Measurements from ENCODE around the gene CTF1. TPM values are rescaled to one million over a fixed set of nuclear protein-coding genes. Genes with fewer than 3 reads are reported as not detected.

The CTF1 gene
- total RNA-seq, 1 experiment from 2014 or later, result 11.6 TPM

DNA sequence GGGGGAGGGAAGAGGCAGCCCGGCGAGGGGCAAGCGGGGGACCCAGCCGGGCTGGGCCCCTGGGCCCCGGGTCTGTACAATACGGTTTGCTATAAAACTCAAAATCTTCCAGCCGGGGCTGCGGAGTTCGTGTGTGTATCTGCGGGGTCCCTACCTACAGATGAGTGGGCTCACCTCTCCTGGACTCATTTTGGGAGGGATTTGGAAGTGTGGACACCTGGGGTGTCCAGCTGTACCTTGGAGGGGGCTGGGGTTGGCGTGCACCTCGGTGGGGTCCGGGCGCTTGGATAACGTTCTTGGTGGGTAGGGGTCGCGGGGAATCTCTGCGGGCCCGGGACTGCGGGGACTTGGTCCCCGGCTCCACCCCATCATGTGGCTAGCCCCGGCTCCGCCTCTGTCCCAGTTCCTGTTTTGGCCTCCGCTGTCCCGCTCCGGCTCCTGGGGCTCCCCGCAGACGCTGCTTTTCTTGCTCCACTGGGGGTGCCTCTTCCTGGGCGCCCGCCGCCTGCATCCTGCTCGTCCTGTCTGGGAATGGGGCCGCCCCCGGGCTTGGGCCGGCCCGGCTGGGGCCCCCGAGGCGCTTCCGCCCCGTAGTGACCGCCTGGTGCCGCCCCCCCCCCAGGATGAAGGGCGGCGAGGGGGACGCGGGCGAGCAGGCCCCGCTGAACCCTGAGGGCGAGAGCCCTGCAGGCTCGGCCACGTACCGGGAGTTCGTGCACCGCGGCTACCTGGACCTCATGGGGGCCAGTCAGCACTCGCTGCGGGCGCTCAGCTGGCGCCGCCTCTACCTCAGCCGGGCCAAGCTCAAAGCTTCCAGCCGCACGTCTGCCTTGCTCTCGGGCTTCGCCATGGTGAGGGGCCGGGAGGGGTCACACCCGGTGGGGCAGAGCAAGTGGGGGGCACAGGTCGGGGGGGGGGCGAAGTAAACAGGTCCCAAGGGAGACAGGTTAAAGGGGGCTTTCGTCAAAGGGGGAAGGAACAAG, 52.5 kb downstream of the CTF1 start, which contains the start of gene ORAI3:
ORAI3 (plus strand) TSS at position 402 of the 983 bp plus-strand sequence; CDS start at position 624, 222 bp downstream.
- Histone ChIP-seq H3K27me3 (ENCODE audit: insufficient read depth, low read depth) (no peaks in the 10 kb centered on the region), H2AFZ (peak within 1 kb of the TSS; percentile 57; the same call in 1 of the 2 replicates), H3K9me3 (ENCODE audit: insufficient read depth, low read depth) (no peaks in the 10 kb centered on the region), H4K20me1 (ENCODE audit: insufficient read depth) (peaks cover 10% of the 10 kb centered on the region; the same call in 1 of the 2 replicates), H3K9me2 (ENCODE audit: insufficient read depth) (no peaks in the 10 kb centered on the region), H3K27ac (no peak within 1 kb of the TSS), H3F3A (ENCODE audit: insufficient read depth, low read depth) (peaks cover 49% of the 10 kb centered on the region; the same call in 1 of the 2 replicates), H3K36me3 (ENCODE audit: low read depth) (peaks cover 8% of the 10 kb centered on the region; the same call in 1 of the 2 replicates), H3K4me1 (replicated peaks; ENCODE audit: insufficient read depth) (peaks cover 15% of the 10 kb centered on the region), H3K4me3 (peak within 1 kb of the TSS; percentile 90), H3K4me2 (peak within 1 kb of the TSS; percentile 91), H3K79me2 (ENCODE audit: low read depth) (no peaks in the 10 kb centered on the region)
- BruUV-seq (replicated peaks), result TSS peak; percentile 11
- CTCF ChIA-PET, result no interaction called here
- DNase-seq, result peak; percentile 53 to 73
- POLR2A ChIA-PET (ENCODE audit: unreplicated experiment), result interaction anchor here (0.5 to 0.6 kb wide), 3 partner anchors 57 to 209 kb away, joined by 8 to 23 read pairs (median 12); a partner anchor contains a TSS
- intact Hi-C loops (cut with micrococcal nuclease; ENCODE audit: unreplicated experiment), result no loop called here
- no peak for TF ChIP-seq EZH2 (IDR thresholded peaks at IDR 0.05; ENCODE audit: low read depth)
- TF ChIP-seq, protein P1, sequence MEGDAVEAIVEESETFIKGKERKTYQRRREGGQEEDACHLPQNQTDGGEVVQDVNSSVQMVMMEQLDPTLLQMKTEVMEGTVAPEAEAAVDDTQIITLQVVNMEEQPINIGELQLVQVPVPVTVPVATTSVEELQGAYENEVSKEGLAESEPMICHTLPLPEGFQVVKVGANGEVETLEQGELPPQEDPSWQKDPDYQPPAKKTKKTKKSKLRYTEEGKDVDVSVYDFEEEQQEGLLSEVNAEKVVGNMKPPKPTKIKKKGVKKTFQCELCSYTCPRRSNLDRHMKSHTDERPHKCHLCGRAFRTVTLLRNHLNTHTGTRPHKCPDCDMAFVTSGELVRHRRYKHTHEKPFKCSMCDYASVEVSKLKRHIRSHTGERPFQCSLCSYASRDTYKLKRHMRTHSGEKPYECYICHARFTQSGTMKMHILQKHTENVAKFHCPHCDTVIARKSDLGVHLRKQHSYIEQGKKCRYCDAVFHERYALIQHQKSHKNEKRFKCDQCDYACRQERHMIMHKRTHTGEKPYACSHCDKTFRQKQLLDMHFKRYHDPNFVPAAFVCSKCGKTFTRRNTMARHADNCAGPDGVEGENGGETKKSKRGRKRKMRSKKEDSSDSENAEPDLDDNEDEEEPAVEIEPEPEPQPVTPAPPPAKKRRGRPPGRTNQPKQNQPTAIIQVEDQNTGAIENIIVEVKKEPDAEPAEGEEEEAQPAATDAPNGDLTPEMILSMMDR (conservative IDR thresholded peaks at IDR 0.05), result no peak

- Histone ChIP-seq H3K27ac (no peak overlapping the region), H3K9me3 (ENCODE audit: insufficient read depth, low read depth) (no peaks in the 10 kb centered on the region), H3K4me2 (peak overlapping the region; percentile 91), H3K4me1 (replicated peaks; ENCODE audit: insufficient read depth) (peaks cover 15% of the 10 kb centered on the region), H3K79me2 (ENCODE audit: low read depth) (no peaks in the 10 kb centered on the region), H3K9me2 (ENCODE audit: insufficient read depth) (no peaks in the 10 kb centered on the region), H3K36me3 (ENCODE audit: low read depth) (0 out of 2 replicates have a peak, but pooled peaks cover 2% of the 10 kb centered on the region), H3K4me3 (peak overlapping the region; percentile 90), H3F3A (ENCODE audit: insufficient read depth, low read depth) (peaks cover 49% of the 10 kb centered on the region; the same call in 1 of the 2 replicates), H4K20me1 (ENCODE audit: insufficient read depth) (peaks cover 4% of the 10 kb centered on the region; the same call in 1 of the 2 replicates), H2AFZ (no peak overlapping the region), H3K27me3 (ENCODE audit: insufficient read depth, low read depth) (no peaks in the 10 kb centered on the region)
- DNase-seq, result peak; percentile 91 to 99
- POLR2A ChIA-PET (ENCODE audit: unreplicated experiment), result interaction anchor here (0.5 to 0.6 kb wide), 4 partner anchors 56 to 210 kb away, joined by 5 to 23 read pairs (median 10); a partner anchor contains a TSS
- intact Hi-C loops (cut with micrococcal nuclease; ENCODE audit: unreplicated experiment), result loop anchor here (1.0 to 10.0 kb wide), 3 partner anchors 27 to 915 kb away; partner anchors contain the start of genes ARMC5 and FBXL19
- BruUV-seq (replicated peaks), result TSS peak; percentile 100
- TF ChIP-seq EZH2 (IDR thresholded peaks at IDR 0.05; ENCODE audit: low read depth), result no peak
- TF ChIP-seq, protein P1 (conservative IDR thresholded peaks at IDR 0.05), result peak; percentile 35; the same call in 1 of the 2 replicates
- CTCF ChIA-PET, result interaction anchor here (0.6 kb wide), 2 partner anchors 26 to 493 kb away, joined by 3 read pairs; partner anchors contain the start of gene FBXL19
Observed at GRCh38 chr16:30949650-30950515, 53.5 kb downstream of the CTF1 start.
